CD4-positive, alpha-beta T cell treated with Interleukin-12 subunit alpha and Interleukin-12 subunit beta, for 1 hour (primary cell): ENCODE data around the gene RXRB.

ENCODE experiments used
- DNase-seq: peaks from one replicate; pipeline ENCODE4 v3.0.0-alpha.2; 2020

Gene RXRB

DNA sequence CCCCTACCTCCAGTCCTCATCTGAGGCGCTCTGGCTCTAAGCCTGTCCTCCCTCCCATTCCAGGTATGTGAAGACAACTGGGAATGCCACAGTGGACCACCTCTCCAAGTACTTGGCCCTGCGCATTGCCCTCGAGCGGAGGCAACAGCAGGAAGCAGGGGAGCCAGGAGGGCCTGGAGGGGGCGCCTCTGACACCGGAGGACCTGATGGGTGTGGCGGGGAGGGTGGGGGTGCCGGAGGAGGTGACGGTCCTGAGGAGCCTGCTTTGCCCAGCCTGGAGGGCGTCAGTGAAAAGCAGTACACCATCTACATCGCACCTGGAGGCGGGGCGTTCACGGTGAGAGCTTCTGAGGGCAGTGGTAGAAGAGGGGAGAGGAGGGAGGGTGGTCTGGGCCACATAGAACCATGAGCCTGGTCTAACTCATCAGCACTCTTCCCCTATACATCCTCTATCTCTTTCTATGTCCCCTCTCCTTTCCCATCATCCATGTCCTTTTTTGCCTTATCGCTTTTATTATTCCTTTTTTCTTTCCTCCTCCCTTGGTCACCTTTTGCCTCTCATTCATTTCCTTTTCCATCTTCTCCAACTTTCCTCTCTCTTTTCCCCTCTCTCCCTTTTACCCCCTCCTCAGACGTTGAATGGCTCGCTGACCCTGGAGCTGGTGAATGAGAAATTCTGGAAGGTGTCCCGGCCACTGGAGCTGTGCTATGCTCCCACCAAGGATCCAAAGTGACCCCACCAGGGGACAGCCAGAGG, 11.4 kb upstream of the RXRB start:
- DNase-seq: no peak

- no peak for DNase-seq
Measured at GRCh38 chr6:33211136-33211535, 10.7 kb upstream of the RXRB start.

DNA sequence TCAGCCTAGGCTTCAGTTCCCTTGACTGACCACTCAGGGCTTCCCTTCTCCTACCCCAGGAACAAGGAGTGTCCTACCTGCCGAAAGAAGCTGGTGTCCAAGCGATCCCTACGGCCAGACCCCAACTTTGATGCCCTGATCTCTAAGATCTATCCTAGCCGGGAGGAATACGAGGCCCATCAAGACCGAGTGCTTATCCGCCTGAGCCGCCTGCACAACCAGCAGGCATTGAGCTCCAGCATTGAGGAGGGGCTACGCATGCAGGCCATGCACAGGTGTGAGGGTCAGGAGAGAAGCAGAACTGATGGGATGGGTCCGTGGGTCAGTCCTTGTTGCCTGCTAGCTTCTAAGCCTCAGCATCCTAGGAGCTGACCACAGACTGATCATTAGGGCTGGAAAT, 9.4 kb upstream of the RXRB start:
- no peak for DNase-seq

DNA sequence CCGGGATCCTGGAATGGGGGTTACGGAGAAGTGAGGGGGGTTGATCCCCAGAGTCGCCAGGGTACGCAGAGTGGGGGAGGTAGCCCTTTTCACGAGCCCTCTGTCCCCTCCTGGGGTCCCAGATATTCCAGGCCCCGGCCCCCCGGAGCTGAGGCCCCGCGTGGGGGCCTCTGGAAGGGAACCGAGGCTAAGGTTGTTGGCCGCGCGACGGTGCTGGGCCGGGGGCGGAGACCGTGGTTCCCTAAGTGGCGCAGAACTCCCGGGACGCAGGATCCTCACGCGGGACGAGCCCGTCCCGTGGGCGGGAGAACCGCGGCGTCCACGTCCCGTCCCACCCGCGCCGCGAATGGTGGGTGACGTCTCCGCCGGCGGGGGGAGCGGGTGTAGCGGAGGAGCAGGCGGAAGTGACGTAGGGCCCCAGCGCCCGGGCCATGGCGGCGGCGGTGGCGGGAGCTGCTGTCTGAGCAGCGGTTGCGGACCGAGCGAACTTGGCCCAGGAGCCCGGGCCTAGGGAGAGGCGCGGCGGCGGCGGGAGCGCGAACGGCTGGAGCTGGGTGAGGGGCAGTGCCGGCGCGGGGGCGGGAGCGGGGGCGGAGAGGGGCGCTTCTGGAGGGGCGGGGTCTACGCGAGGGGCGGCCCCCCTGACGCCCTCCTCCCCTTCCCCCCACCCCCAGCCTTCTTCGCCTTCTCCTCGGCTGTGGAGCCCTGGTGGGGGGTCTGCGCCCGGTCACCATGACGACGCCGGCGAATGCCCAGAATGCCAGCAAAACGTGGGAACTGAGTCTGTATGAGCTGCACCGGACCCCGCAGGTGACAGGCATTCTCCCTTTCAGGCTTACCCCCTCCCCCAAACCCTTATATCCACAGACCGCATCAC, 7.9 kb upstream of the RXRB start, which contains the start of gene RING1:
RING1 (plus strand) TSS at position 410 of the 877 bp plus-strand sequence; CDS start at position 733, 323 bp downstream.
- peak; percentile 89 for DNase-seq

DNA sequence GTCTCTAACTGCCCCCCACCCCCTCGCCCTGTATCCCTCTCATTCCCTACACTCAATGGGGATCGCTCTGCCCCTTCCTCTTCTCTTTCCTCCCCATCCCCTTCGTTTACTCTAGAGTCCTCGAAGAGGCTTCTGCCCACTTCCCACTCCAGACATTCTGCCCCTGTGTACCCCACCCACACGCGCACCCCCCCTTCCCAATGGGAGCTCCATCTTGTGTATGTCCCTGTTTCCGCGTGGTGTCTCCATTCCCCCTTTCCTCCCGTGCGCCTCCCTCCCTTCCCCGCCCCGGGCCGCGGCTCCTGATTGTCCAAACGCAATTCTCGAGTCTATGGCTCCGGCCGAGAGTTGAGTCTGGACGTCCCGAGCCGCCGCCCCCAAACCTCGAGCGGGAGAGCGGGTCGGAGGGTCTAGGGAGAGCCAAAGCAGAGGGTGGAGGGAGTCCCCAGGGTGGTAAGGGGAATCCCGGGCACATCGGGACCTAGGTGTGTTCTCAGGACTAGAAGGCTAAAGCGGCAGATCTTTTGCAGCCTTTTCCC, 7.2 kb upstream of the RXRB start:
- DNase-seq: peak; percentile 32

DNA sequence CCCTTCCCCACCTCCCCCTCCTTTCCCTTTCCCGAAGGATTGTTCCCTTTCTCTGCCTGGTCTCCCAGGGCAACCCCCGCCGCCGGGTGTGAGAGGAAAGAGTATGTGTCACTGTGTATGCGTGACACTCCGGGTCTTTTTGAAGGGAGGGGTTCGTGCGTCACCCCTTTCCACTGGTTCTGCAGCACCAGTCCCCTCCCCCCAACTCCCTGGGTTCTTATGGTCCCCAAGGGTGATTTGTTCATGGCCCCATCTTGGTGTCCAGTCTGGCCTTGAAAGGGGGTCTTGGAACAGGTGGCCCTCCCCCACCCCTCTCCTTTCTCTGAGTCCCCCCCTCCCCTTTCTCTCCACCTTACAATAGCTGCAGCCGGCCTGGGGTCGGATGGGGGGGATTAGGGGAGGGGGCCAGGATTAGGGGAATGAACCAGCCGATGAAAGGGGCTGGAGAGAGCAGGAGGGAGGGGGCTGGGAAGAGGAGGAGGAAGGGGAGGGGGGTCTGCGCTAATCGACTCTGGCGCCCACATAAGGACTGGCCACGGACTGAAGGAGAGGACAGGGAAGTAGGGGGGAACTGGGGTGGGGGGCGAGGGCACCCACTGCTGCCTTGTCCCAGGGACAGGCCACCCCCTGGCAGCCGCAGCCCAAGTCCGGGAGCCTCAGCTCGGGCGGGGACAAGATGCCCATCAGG, 6.5 kb upstream of the RXRB start:
- DNase-seq: no peak

- DNase-seq: no peak
Measured at GRCh38 chr6:33206027-33206863, 5.8 kb upstream of the RXRB start.

- peak; percentile 33 for DNase-seq
Measured at GRCh38 chr6:33205191-33206026, 4.9 kb upstream of the RXRB start.

DNA sequence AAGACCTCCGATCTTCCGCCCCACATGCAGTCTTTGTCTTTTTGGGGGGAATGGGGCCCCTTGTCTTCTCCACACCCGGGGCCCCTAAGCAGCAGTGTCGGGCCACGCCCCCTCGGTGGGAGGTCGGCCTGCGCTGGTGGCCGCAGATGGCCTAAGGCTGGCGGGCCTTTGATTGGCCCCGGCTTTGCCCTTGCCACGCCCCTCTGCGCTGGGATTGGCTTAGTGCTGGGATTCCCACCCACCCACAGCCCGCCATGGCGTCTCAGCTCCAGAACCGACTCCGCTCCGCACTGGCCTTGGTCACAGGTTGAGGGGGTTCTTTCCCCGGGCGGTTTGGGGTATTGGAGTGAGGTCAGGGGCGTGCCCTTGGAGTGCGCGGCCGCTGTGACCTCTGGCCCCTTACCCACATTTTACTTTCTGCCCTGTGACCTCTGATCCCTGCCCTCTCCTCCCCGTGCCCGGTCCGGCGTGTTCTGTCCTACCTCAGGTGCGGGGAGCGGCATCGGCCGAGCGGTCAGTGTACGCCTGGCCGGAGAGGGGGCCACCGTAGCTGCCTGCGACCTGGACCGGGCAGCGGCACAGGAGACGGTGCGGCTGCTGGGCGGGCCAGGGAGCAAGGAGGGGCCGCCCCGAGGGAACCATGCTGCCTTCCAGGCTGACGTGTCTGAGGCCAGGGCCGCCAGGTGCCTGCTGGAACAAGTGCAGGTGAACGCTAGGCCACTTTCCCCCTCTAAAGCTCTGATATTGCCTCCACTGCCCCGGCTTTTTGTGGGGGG, 4.1 kb upstream of the RXRB start, which contains the start of gene HSD17B8:
HSD17B8 (plus strand) TSS at position 241 of the 776 bp plus-strand sequence; CDS start at position 255, 14 bp downstream.
- DNase-seq: peak; percentile 92

- DNase-seq: no peak
Measured at GRCh38 chr6:33204165-33204414, 3.6 kb upstream of the RXRB start.

GRCh38 chr6:33203443-33204164, 3.1 kb upstream of the RXRB start:
- DNase-seq: no peak

DNA sequence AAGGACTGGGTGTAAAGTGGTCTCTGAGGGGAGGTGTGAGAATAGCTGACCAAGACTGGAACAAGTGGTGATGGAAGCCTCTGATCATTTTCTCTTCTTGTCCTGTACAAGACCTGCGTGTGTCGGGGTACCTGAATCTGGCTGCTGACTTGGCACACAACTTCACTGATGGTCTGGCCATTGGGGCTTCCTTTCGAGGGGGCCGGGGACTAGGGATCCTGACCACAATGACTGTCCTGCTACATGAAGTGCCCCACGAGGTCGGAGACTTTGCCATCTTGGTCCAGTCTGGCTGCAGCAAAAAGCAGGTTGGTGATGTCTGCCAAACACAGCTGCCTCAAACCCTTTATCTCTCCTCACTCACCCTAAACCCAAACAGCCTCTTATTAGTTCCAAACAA, 2.3 kb upstream of the RXRB start:
- DNase-seq: no peak

DNA sequence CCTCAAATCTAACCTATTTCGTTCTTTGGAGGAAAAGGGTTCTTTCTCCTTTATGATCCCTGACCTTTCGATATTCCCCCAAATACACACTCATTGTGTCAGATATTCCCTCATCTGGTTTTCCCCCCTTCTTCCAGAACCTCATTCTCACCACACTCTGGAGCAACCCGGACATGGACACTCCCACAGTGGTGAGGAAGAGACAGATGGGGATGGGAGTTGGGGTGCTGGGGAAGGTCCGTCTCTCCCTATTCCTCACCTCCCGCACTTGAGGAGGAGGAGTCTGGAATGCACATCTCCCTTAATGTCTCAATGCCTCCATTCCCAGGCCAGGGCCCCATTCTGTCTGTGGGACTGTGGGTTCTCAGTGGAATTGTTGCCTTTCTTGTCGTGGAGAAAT, 1.5 kb upstream of the RXRB start:
- no peak for DNase-seq

DNA sequence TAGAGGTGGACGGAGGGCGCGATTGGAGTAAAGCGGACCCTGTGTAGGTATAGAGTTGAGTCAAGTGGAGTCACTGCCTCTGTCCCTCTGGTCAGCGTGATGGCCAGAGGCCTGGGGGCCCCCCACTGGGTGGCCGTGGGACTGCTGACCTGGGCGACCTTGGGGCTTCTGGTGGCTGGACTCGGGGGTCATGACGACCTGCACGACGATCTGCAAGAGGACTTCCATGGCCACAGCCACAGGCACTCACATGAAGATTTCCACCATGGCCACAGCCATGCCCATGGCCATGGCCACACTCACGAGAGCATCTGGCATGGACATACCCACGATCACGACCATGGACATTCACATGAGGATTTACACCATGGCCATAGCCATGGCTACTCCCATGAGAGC, 681 bp upstream of the RXRB start:
- no peak for DNase-seq

DNA sequence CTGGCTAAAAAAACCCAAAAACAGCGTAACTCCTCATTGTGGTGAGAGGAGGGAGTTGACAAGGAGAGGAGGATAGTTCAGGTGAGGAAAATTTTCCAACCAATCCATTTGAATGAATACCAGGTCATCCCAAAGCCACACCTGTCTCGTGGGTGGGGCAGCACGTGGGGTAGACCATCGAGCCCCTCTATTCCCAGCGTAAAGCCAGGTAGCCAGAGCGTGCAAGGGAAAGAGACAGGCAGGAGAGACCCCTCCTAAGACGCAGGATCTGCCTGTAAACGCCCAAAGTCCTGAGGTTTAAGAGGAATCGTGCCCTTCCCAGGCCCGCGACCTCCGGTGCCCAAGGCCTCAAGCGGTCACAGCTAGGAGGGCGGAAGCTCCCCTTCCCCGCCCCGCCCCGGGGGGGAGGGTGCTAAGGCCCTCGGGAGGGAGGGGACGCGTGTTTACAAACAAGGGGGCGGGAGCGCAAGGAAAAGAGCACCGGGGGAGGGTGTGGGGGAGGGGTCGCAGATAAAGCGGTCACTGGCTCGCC, 712 bp downstream of the RXRB start:
- peak; percentile 75 for DNase-seq

DNA sequence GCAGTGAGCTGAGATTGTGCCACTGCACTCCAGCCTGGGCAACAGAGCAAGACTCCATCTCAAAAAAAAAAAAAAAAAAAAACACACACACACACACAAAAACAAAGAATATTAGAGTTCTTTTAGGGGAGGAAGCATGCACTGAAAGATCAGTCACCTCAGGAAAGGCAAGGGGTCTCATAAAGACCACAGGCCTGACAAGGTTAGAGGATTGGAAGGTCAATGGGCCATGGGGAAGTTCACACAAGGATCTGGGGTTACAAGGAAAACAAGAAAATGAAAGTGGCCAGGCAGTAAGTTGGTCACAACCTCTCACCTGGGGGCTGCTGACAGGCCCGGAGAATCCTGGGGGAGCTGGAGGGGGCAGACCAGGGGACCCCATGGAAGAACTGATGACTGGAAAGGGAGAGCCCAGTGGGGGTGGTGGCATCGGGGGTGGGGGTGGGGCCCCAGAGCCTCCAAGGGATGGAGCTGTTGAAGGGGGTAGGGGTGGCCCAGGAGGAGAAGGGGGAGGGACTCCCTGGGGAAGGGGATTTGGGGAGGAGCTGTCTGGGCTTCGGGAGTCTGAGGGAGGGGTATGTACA, 1.5 kb downstream of the RXRB start:
- no peak for DNase-seq

- DNase-seq: no peak
Measured at GRCh38 chr6:33198159-33198852, 2.2 kb downstream of the RXRB start.

GRCh38 chr6:33197431-33198048, 2.9 kb downstream of the RXRB start:
- DNase-seq: peak; percentile 69
